GM19395 (cell line): ENCODE data around the gene LRRC4C.

Source experiments
- ATAC-seq: cut with Tn5 transposase; IDR thresholded peaks from one replicate; pipeline ENCODE4 v1.9.1; 2021; ENCODE audit warnings: mild to moderate bottlenecking, moderate library complexity; ENCODE audit not compliant: unreplicated experiment

Gene LRRC4C

DNA sequence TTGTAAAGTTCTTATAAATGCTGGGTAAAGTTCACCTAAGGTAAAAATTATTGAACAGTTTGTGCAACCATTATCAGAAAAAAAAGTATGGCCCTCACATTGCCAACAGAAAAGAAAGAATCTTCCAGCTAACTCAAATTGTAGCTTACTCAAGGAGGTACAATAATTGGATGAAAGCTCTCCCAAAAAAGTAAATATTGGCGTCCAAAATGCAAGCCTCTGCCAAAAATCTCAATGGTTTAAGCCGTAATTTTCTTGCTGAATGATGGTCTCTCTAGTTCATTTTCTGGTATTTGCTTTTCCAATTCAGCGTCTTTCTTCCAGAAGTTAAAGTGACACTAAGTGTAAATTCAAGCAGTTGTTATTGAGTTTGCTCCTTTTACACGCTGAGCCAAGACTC lies 727.3 kb downstream of the LRRC4C start:
- no peak for ATAC-seq

DNA sequence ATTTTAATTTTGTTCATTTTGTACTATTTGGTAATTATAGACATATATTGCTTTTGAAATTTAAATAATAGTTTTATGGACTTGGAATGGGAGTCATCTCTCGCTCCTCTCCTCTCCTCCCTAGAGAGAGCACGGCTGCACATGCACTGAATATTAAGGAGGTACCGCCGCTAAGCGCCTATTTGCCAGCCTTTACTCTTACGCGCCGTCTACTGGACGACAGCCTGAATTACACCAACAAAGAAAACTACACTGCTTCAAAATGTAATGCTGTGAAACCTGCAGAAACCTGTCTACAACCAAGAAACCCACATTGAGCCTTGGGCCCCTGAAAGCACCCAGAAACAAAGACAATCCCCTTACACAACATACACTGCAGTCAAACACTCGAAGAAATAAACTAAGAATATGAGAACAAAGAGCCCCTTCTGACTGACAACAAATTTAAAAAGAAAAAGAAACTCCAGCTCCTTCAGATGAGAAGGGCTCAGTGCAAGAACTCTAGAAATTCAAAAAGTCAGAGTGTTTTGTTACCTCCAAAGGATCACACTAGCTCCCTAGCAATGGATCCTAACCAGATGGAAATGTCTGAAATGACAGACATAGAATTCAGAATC lies 737.2 kb downstream of the LRRC4C start:
- no peak for ATAC-seq

DNA sequence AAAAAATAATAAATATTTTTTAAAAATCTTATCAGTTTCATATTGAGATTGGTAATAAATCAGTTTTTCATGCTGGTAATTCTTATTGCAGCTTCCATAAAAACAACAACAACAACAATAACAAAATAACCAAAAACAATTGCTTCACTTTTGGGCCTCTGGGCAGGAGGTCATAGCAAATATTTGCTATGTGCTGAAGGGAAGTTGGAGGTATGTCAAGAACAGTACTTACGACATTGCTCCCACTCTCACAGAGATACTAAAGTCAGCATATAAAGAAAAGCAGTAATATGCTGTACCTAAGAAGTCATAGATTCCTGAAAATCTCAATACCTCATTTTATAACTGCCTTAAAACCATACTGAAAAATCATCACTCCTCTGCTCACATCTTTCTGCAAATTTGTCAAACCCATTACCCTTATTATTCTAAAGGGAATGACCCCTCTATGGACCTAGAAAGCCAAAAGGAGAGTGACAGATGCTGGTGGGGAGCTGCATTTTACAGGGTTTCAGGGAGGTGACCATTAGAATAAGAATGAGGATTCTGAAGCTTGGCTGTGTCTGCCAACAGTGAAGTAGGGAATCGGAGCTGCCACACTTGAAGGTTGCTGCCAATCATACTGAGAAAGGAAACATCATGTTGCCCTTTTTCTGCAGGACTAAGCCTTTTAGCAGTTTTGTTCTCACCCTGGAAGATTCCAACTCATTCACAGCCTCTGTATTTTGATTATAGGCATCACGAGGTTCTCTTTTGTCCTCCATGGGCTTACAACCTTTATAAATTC lies 742.9 kb downstream of the LRRC4C start:
- no peak for ATAC-seq

DNA sequence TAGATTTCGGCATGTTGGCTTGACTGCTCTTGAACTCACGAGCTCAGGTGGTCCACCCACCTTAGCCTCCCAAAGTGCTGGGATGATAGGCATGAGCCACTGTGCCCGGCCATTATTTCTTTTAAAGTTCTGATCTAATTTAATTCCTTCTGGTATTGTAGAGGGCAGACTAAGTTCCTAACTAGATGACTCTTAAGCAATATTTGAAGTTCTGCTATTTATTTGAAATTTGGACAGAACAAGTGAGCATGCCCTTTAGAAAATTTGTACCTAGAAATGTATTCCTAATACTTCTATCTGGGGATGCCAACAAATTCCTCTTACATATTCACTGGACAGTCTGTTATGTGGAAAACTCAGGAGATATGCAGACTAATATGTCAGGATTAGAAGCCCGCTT lies 746.4 kb downstream of the LRRC4C start:
- ATAC-seq: no peak

DNA sequence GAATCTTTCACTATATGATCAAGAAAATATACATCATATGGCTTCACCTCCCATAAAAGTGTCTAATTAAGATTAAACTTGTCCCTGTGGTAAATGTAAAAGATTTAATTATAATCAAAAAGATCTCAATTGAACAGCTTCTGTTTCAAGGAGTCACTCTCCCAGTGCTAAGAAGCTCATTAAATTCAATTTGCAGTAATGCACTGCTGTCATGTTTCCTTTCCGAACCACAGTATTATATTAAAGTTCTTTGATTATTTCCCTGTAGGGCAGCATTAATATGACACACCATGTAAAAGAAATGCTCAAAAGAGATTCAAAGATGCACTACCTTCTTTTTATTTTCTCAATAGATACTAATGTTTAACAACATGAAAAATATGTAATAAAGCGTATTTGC lies 758.4 kb downstream of the LRRC4C start:
- no peak for ATAC-seq

DNA sequence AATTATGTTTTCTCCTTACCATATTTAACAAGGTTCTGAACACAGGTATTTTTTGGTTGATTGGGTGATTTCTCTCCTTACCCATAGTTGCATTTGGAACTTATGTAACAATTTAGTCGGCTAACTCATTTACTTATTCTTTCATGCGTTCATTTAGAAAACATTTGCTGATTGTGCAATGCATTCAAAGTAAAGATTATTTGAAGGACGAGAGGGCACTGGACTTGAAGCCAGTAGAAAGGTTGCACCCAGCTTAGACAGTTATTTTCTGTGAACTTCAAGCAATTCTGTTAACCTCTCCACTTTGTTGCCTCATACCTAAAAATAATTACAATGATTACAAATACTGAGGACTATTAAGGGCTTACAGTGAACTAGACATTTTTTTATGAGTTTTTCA lies 769.6 kb downstream of the LRRC4C start:
- no peak for ATAC-seq

DNA sequence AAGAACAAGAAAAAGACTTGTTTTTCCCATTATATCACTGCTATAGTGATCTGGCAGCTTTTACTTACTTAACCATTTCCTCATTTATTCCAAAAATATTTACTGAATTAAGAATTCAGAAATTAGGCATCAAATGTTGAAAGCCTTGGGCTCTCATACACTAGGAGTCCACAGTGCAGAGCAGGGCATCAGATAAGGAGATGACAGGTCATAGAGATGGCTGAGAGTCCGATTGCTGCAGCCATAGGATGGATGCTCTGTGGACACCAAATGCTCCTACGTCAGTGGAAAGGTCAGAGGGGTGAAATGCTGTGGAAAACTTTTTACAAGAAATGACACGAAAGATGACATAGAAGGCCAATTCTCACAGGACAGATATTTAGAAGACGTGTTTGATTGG lies 771.1 kb downstream of the LRRC4C start:
- ATAC-seq: no peak

DNA sequence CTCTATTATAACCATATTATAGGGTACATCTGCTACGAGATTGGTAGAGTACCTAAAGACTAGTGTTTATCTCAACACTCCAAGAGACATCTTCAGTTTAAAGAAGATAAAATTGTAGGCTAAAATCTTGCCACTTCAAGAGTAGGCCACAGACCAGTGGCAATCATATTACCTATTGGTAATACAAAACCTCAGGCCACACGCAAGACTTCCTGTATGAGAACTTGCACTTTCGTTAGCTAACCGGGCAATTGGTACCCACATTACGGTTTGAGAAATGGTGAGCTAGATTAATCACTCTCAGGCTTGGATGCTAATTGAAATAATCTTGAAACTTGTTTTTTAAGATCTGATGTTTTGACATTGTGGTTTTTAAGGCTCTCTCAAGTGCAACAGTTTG lies 772.7 kb downstream of the LRRC4C start:
- no peak for ATAC-seq

DNA sequence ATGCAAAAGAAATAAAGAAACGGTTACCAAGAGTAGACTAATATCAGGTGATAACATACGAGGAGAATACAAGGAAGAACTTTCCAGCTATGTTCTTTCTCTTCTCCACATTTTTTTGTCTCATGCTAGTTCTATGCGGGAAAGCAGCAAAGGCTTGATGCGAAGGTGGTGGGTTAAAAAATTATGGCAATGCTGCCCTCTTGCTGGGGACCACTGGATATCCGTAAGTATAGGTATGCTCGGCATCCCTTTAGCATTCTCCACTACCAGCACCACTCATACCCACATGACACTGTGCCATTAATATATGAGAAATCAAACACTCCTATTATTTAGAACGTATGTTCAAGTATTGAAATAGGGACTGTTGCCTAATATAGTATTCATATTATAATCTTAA lies 776.4 kb downstream of the LRRC4C start:
- no peak for ATAC-seq

DNA sequence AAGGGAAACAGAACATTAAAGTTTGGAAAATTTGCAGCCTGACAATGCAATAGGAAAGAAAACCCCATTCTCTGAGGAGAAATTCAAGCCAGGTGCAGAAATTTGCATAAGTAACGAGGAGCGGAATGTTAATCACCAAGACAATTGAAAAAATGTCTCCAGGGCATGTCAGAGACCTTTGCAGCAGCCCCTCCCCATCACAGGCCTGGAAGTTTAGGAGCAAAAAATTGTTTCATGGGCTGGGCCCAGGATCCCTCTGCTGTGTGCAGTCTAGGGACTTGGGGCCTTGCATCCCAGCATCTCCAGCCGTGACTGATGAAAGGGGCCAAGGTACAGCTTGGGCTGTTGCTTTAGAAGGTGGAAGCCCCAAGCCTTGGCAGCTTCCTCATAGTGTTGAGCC lies 780.2 kb downstream of the LRRC4C start:
- ATAC-seq: no peak

DNA sequence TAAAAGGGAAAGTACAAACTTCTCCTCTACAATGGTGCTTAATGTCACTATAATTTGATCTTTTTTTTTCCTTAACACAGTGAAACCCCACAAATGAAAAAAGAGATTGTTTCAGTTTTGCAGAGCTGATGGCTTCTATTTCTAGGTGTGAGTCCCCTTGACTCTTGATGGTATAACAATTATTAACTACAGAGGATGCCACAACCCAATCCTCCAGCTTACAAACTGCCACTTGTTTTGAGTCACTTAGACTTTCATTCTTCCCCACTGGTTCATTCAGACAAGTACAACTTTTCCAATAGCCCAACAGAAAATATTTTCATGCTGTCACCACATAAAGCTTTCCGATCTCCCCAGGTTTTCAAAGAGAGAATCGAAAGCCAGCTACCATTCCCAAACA lies 812.2 kb downstream of the LRRC4C start:
- no peak for ATAC-seq

DNA sequence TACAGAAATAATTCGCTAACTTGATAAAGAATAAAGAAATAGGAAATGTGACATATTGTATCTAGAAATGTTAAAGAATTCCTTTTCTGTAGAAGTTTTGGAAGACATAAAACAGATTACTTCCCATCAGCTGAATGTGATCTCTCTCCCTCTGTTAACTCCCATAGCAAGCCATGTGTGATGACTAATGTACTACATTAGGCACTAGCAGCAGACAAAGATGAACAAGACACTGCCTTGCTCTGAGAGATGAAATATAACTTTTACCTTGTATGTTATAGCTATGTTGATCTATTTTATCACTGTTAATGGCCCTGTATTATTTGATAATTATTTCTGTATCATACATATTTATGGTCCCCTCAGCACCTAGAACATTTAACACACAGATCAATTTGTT lies 817.2 kb downstream of the LRRC4C start:
- ATAC-seq: no peak

DNA sequence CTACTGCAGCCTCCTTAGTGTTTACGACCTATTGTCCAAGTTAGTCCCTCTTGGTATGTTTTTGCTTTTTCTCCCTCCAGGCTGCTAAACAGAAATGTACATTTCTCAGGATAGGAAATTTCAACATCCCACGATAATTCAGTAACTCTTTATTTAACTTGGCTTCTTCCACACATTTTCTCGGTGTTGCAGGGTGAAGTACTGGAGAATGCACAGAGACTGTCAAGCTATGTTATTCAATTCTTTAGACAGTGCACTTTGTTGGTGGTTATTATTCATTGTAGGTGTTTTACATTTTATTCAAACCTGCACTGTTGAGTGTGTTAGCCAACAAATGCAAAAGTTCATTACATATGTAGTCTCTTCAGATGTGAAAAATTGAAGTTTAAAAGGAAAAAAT lies 839.8 kb downstream of the LRRC4C start:
- ATAC-seq: no peak

DNA sequence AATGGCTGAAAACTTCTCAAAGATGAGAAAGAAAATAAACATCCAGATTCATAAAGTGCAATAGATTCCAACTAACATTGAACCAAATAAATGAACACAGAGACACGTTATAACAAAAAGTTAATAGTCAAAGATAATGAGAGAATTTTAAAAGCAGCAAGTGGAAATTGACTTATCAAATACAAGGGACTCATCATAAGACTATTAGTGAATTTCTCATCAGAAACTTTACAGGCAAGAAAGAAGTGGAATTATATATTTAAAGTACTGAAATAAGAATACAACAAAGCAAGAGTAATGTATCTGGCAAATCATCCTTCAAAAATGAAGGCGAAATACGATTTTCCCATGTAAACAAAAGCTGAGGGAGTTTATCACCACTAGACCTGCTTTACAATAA lies 852.7 kb downstream of the LRRC4C start:
- no peak for ATAC-seq

DNA sequence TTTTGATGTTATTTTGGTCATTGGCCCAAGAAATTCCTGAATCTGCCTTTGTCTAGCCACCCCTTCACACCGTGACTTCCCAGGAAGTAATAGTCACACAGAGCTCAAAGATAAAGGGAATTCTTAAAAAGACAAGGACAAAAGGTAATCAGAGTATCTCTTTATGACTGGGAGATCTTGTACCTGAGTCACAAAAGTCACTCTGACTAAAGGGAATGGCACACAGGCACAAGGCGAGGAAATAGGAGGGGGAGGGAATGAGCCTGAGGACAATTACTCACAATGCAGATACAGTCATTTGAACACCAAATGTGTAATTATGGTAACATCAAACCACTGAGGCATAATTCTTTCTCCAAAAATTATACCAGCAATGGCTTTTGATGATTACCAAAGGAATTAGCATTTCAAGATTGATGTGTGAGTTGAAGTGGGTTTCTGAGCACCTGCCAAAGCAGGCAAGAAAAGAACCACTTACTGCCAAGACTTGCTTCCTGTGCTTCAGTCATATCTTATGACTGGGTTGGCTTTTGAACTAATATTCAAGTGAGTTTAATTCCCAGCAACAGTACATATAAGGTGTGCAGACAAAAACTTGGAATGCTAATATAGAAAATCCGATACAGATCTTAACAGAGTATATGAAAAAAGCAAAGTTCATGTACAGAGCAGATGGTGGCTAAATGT lies 856.4 kb downstream of the LRRC4C start:
- ATAC-seq: no peak

DNA sequence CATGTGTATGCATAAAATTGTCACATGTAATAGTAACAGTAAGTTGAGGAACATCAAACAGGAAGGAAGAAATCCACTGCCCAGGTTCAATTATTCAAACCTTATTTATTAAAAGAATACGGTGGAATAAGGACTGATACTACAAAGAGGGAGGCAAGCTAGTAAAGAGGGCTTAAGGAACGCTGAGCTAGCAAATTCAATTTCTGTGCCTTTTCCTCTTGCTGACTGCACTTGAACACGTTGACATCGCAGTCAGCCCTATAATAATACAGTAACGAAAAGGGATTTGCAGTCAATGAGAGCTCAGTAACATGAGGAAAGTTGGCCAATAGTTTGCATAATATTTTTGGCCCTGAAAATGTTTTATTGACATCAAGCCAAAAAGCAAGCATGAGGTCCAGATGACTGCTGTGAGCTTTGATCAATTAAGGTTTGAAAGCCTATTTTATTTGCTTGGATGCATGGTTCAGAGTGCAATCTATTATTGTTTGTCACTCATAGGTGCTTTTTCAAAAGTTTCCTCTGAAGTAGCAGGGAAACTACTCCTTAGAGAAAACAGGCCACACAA lies 861.8 kb downstream of the LRRC4C start:
- ATAC-seq: no peak

DNA sequence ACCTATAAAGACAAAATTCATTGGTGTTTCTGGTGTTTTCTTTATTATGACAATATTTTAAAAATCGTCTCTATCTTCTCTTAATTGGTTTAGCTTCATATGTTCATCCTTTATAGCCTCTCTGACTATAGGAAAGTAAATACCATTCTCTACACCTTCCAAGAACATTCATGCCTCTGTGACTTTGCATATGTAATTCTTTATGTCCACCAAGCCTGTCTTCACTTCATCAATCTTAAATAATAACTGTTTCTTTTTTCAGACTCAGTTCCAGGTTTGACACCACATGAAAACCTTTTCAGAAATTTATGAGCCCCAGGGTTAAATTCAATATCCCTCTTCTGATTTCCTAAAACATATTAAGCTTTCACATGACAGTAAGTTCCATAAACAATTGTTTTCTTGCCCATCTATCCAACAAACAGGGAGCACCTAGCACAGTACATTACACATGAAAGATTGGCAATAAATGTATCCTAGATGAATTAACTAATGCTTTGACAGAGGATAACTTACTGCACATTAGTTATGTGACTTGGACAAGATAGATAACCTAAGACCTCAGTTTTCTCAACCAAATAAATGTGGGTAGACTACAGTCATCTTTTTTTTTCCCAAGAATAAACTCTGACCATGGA lies 886.1 kb downstream of the LRRC4C start:
- no peak for ATAC-seq

DNA sequence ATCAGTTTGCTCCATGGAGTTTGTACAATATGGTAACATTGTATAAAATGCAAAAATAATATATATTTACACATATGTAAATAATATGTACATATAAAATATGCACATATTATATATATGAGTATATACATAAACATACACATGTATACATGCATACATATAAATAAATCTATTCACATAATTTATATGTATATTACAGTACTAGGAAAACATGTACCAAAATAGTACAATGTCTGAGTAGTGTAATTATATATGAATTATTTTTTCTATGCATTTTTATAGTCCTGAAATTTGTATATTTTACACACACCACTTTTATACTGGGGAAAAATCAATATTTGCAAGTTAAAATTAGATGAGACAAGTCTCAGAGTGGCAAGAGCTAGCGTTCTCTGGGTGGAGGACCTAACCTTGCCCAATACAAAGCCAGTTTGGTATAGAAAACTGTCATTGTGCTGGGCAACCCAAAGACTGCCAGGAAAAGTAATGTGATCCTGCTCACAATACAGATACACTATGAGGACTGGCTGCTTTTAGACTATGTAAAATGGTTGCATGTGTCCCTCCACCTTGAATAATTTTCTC lies 889.4 kb downstream of the LRRC4C start:
- no peak for ATAC-seq

DNA sequence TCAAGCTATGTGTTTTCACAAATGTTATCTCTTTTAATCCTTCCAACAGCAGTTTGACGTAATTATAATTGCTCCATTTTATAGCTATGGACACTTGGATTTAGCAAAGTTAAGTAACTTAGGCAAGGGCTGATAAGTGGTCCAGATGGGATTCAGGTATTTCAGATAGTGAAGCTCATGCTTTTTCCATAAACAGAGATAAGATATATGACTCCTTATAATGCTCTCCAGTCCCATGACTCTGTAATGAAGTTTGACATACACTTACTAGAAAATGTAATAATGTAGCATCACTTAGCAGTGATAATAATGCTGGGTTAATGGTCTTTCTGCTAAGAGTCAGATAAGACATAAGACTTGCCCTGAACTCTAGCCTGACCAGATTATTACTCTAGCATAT lies 892.1 kb downstream of the LRRC4C start:
- no peak for ATAC-seq

DNA sequence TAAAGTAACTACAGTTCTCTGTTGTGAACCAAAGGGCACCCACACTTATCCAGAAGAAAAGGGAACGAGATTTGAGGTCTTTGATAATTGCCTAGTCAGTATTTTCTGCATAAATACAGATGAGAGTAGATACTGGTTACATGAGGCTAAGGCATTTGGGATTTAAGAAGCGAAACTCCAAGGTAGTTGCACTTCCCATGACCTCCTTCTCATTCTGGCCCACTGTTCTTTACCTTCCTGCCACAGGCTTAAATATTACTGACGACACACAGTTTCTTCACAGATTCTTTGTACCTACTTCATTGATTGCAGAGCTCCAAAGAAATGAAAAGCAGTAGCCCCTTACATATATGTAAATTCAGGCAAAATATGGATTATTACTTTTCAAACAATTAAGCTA lies 915.3 kb downstream of the LRRC4C start:
- ATAC-seq: no peak

DNA sequence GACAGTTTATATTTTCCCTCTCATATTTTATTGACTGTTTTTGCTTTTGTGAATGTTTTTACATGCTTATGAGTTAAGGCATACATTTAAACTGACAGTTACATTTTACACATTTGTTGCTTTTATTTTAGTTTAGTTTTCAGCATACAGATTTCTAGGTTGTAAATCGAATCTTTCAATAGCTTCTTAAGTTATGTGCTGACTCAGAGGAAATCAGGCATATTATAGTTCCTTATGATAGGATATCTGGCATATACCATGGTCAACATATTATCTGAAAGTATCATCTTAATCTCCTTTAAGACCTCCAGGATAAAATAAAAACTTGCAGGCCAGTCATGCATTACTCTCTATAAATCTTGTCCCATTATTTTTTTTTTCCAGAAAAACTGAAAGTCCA lies 916.6 kb downstream of the LRRC4C start:
- no peak for ATAC-seq
